OCI-LY3 (cell line): ENCODE data around the gene SRRM4.

Experiments used
- H2AFZ ChIP-seq: fragments of 200-600, 300-600 bp; shearing (Covaris generic); 2 replicates; pipeline ENCODE4 v1.6.0; 2014; ENCODE audit warnings: antibody characterized with exemption, low read depth, low read length
- H3K27ac ChIP-seq: fragments of 200-600, 300-600 bp; sonication (generic); 2 replicates; pipeline ENCODE4 v1.5.1; 2014; ENCODE audit warnings: mild to moderate bottlenecking, low read length, moderate library complexity, mixed read lengths
- H3K27me3 ChIP-seq: fragments of 200-600, 300-600 bp; sonication (generic); 2 replicates; pipeline ENCODE4 v1.6.1; 2014; ENCODE audit warnings: low read depth, low read length, mixed read lengths
- H3K36me3 ChIP-seq: fragments of 200-600, 300-600 bp; sonication (generic); replicated peaks from 2 replicates; pipeline ENCODE3; 2014; ENCODE audit warnings: low read depth, low read length, mixed read lengths
- H3K4me1 ChIP-seq: fragments of 300-600, 200-600 bp; sonication (generic); 2 replicates; pipeline ENCODE4 v1.6.1; 2014; ENCODE audit warnings: low read length, mixed read lengths
- H3K4me2 ChIP-seq: fragments of 200-600, 300-600 bp; sonication (generic); 2 replicates; pipeline ENCODE4 v1.6.1; 2014; ENCODE audit warnings: low read length, mixed read lengths
- H3K4me3 ChIP-seq: fragments of 300-600, 200-600 bp; sonication (generic); 2 replicates; pipeline ENCODE4 v1.5.1; 2014; ENCODE audit warnings: antibody characterized with exemption, mild to moderate bottlenecking, low read length, moderate library complexity
- H3K79me2 ChIP-seq: fragments of 300-600, 200-600 bp; shearing (Covaris generic); 2 replicates; pipeline ENCODE4 v1.6.1; 2014; ENCODE audit warnings: mild to moderate bottlenecking, low read length, mixed read lengths
- H3K9ac ChIP-seq: fragments of 300-600, 200-600 bp; shearing (Covaris generic); 2 replicates; pipeline ENCODE4 v1.6.0; 2014; ENCODE audit warnings: mild to moderate bottlenecking, low read length, moderate library complexity
- H3K9me3 ChIP-seq: fragments of 200-600, 300-600 bp; shearing (Covaris generic); 2 replicates; pipeline ENCODE4 v1.6.1; 2014; ENCODE audit warnings: low read length, mixed read lengths; ENCODE audit not compliant: insufficient read depth
- H4K20me1 ChIP-seq: fragments of 200-600, 300-600 bp; sonication (generic); 2 replicates; pipeline ENCODE4 v1.6.1; 2016; ENCODE audit warnings: low read length, mixed read lengths; ENCODE audit not compliant: insufficient read depth
- EZH2phosphoT487 ChIP-seq: fragments of 200-600 bp; shearing (Covaris generic); IDR thresholded peaks from 2 replicates; pipeline ENCODE4 v1.6.1; 2018; ENCODE audit warnings: antibody characterized with exemption, mixed run types, low read depth
- TF ChIP-seq, protein P1 (sequence below): fragments of 200-600, 300-600 bp; sonication (generic); IDR thresholded peaks from 2 replicates; pipeline ENCODE4 v1.5.1; 2014; ENCODE audit warnings: antibody characterized with exemption, low read length, low read depth

Gene SRRM4

DNA sequence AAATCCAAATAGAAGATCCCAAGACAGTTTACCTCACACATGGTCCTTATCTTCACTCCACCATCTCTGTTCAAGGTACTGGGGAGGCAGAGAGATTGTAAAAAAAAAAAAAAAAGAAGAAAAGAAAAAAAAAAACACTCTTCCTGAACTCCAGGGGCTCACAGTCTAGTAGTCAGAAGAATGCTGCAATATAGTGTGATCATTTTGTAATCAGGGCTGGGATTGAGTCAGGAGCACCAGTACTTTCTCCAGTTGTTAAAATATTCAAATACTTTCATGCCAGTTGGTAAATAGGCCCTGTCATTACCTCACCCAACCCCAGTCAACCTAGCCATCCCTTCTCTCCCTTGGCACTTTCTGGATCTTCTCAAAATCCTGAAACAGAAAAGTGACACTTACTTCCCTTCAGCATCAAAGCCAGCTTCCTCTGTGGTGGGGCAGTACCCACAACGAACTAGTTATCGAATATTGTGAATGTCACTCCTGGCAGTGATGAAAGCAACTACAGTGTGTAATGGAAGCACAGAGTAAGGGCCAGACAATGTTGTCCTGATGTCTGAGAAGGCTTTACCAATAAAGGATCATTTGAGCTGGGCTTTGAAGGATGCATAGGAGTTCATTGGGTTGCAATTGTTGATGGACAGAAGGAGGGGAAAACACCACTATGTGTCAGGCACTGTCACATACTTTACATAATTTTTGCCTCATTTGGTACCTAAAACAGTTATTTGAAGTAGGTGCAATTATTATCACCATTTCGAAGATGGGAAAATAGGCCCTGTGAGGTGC lies 153.1 kb downstream of the SRRM4 start:
- no peaks in the 10 kb centered on the region for H3K27me3 ChIP-seq
- H3K9me3 ChIP-seq, result no peaks in the 10 kb centered on the region
- no peak for TF ChIP-seq EZH2phosphoT487
- TF ChIP-seq, protein P1, sequence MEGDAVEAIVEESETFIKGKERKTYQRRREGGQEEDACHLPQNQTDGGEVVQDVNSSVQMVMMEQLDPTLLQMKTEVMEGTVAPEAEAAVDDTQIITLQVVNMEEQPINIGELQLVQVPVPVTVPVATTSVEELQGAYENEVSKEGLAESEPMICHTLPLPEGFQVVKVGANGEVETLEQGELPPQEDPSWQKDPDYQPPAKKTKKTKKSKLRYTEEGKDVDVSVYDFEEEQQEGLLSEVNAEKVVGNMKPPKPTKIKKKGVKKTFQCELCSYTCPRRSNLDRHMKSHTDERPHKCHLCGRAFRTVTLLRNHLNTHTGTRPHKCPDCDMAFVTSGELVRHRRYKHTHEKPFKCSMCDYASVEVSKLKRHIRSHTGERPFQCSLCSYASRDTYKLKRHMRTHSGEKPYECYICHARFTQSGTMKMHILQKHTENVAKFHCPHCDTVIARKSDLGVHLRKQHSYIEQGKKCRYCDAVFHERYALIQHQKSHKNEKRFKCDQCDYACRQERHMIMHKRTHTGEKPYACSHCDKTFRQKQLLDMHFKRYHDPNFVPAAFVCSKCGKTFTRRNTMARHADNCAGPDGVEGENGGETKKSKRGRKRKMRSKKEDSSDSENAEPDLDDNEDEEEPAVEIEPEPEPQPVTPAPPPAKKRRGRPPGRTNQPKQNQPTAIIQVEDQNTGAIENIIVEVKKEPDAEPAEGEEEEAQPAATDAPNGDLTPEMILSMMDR, result no peak
- H3K36me3 ChIP-seq, result no peaks in the 10 kb centered on the region
- no peak overlapping the region for H3K4me3 ChIP-seq
- no peaks in the 10 kb centered on the region for H4K20me1 ChIP-seq
- H3K4me1 ChIP-seq, result no peaks in the 10 kb centered on the region
- no peak overlapping the region for H3K27ac ChIP-seq
- H3K4me2 ChIP-seq, result no peak overlapping the region
- H3K9ac ChIP-seq, result no peak overlapping the region
- no peak overlapping the region for H2AFZ ChIP-seq
- H3K79me2 ChIP-seq, result no peaks in the 10 kb centered on the region

DNA sequence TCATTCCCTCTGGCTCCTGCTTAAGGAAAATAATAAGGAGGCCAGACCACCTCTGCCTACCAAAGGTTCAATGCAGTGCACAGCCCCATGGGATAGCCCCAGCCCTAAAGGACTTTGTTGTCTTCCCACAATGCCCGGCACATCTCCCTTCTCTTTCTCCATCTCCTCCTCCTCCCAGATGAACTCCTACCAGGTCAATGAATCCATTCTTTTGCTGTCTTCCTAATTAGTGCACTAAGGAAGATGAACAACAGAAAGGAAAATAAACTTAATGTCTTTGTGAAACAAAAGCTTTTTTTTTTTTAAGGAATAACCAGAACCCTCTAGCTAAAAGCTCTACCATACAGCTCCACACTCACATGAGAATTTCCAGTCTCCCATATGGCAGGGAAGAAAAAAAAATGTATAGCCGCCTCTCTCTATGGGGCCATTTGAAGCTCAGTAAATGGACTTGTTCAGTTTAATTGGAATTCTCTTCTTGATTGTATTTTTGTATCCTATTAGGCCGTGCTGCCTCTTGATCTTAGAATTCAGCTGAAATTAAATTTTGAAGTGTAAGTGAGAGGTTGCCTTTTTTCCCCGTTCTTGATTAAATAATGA lies 155.6 kb downstream of the SRRM4 start:
- H4K20me1 ChIP-seq, result no peaks in the 10 kb centered on the region
- TF ChIP-seq, protein P1, result no peak
- no peak for TF ChIP-seq EZH2phosphoT487

DNA sequence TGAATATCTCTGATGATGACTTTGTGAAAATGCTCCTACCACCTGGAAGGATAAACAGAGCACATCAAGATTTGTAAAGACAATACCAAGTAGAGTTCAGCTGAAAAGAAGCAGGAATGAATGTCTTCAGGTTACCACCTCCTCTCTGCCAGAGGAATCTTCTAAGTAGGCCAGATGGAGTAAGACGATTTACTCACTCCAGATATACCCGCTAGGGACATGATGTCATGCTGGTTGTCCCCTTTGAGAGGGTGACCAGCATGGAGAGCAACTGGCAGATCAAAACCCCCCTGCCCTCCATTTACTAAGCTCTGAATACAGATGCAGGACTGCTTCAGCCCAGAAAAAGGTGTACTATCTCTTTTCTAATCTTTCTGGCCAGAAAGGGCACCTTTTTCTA lies 158.1 kb downstream of the SRRM4 start:
- H3K27me3 ChIP-seq, result no peaks in the 10 kb centered on the region
- H3K27ac ChIP-seq, result no peak overlapping the region
- TF ChIP-seq EZH2phosphoT487, result no peak
- TF ChIP-seq, protein P1, result no peak
- no peaks in the 10 kb centered on the region for H3K4me1 ChIP-seq
- no peaks in the 10 kb centered on the region for H3K9me3 ChIP-seq
- H3K79me2 ChIP-seq, result no peaks in the 10 kb centered on the region
- no peak overlapping the region for H3K9ac ChIP-seq
- H3K36me3 ChIP-seq, result no peaks in the 10 kb centered on the region
- H4K20me1 ChIP-seq, result no peaks in the 10 kb centered on the region
- no peak overlapping the region for H3K4me2 ChIP-seq
- H2AFZ ChIP-seq, result no peak overlapping the region
- no peak overlapping the region for H3K4me3 ChIP-seq

More for the DNA sequence above, 155.6 kb downstream of the SRRM4 start:
- Histone ChIP-seq H3K4me2 (no peak overlapping the region), H2AFZ (no peak overlapping the region), H3K79me2 (no peaks in the 10 kb centered on the region), H3K27ac (no peak overlapping the region), H3K9me3 (no peaks in the 10 kb centered on the region), H3K27me3 (no peaks in the 10 kb centered on the region), H3K4me3 (no peak overlapping the region), H3K36me3 (no peaks in the 10 kb centered on the region), H3K4me1 (no peaks in the 10 kb centered on the region), H3K9ac (no peak overlapping the region)

DNA sequence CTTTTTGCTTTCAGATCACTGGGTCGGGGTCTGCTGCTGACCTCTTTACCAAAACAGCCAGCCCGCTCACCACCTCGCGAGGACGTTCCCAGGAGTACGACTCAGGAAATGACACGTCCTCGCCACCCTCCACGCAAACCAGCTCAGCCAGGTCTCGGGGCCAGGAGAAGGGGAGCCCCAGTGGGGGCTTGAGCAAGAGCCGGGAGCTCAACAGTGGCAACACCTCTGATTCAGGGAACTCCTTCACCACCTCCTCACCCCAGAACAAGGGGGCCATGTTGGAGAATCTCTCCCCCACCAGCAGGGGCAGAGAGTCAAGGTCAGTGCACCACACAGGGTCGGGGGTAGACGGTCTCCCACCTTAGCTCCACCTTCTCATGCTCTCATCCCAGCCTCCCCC lies 164.0 kb downstream of the SRRM4 start:
- H3K27ac ChIP-seq, result no peak overlapping the region
- H2AFZ ChIP-seq, result no peak overlapping the region
- H3K9me3 ChIP-seq, result no peaks in the 10 kb centered on the region
- H3K4me2 ChIP-seq, result no peak overlapping the region
- H3K9ac ChIP-seq, result no peak overlapping the region
- no peaks in the 10 kb centered on the region for H3K36me3 ChIP-seq
- no peaks in the 10 kb centered on the region for H3K79me2 ChIP-seq
- no peaks in the 10 kb centered on the region for H3K4me1 ChIP-seq
- H3K27me3 ChIP-seq, result no peaks in the 10 kb centered on the region
- no peak overlapping the region for H3K4me3 ChIP-seq
- TF ChIP-seq EZH2phosphoT487, result no peak
- TF ChIP-seq, protein P1, result no peak
- H4K20me1 ChIP-seq, result no peaks in the 10 kb centered on the region
